Measurements from ENCODE around the gene VASH1.

The VASH1 gene

DNA sequence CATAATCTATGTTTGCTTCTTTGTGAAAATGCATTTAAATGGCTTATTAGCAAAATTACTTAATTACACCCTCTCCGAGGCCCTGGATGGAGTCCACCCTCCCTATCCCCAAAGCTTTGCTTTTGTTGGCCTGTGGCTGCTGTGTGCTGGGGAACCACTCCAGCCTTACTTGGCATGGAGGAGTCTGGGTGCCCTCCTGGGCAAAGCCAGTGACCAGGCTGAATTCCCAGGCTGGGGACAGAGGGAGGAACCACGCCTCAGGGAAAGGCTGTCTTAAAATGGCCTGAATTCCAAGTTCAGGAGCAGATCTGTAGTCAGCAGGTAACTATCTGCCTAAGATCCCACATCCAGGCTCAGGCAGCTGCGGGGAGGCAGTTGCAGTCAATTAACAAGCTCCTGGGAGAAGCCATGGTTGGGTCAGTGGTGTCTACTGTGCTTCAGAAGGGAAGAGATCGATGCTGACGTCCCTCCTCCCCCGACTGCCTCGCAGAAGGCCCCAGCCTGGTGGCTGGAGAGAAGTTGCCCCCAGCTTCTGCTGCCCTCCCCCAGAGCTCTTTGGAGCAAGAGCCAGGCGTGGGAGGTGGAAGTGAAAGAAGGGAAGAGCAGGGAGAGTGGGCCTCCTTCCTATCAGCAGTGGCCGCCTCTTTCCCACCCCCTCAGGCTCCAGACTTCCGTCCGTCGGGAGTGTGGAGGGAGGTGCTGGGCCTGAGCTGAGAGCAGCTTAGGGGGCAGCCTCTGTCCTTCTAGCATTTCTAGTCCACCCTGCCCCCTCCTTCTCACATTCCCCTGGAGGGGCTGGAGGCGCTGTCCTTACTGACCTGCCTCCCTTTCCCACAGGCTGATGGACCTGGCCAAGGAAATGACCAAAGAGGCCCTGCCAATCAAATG is 11.3 kb downstream of the VASH1 start:
- DNase-seq (ENCODE audit: low read depth) = peak; percentile 65

DNA sequence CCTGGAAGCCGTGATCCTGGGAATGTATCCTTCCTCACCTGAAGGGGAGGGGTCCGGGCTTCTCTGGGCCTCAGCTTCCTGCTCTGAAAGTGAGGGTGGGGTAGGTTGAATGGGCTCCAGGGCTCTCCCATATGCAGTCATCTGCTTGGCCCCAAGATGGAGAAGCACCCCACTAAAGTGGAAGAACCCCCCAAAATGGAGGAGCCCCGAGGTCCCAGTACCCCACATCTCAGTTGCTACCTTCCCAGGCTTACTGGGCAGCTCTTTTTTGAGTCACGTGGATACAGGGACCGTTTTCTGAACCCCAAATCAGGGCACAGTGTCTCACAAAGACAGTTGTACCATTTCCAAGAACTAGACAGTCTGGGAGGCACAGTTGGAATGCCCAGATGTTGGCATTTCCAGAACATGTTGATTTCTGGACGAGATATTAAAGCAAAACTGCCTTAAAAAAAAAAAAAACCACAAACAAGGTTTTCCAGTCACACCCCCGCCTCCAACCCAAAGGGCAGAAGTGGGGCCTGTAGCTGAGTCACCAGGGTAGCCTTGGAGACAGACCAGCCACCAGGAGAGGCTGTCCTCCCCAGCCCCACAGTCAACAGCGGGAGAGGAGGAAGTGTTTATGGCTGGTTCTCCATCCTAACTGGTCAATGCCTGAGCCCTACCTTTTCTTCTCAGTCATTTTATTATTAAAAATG is 12.1 kb downstream of the VASH1 start:
- peak; percentile 91 for DNase-seq (ENCODE audit: low read depth)

- no peak for DNase-seq (ENCODE audit: low read depth)
Observed at GRCh38 chr14:76773956-76774820, 12.9 kb downstream of the VASH1 start.

GRCh38 chr14:76774821-76775694 is 13.8 kb downstream of the VASH1 start:
- DNase-seq (ENCODE audit: low read depth) = no peak

- DNase-seq (ENCODE audit: low read depth) = no peak
Observed at GRCh38 chr14:76775695-76776427, 14.6 kb downstream of the VASH1 start.

DNA sequence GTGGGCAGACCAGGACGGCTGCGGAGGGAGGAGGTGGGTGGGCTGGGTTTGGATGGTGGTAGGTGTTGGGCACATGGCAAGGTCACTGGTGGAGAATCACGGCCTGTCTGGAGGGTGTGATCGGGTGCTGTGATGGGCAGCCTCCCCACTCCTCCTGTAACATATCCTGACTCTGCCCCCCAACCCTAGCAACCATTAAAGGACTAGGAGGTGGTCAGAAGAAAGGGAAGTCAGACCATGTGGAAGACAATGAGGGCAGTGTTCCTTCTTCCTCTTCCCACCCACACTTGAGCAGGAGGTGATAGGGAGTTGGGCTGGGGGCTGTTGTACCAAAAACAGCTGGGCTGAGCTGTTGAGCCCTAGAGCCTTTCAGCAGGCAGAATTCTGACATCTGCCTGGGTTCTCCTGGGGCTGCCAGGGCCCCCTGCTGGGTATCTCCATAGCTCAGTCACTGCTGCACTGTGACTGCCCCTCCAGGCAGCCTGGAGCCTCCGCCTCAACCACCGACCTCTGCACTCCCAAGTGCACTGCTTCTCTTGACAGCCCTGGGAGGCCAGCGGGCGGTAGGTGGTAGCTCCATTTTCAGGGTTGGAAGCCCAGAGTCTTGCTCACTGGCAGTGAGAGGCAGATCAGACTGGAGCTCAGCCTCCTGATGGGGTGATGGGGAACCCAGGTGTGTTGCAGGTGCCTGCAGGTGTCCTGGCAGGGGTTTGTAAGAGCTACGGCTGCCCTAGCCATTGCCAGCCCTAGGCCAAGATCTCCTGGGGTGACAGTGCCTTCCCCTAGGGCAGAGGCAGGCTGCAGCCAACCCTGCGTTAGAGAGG is 15.4 kb downstream of the VASH1 start:
- DNase-seq (ENCODE audit: low read depth) = no peak

- no peak for DNase-seq (ENCODE audit: low read depth)
Observed at GRCh38 chr14:76777721-76778120, 16.5 kb downstream of the VASH1 start.

- no peak for DNase-seq (ENCODE audit: low read depth)
Observed at GRCh38 chr14:76778546-76779215, 17.4 kb downstream of the VASH1 start.

GRCh38 chr14:76779221-76780057 is 18.2 kb downstream of the VASH1 start:
- no peak for DNase-seq (ENCODE audit: low read depth)

DNA sequence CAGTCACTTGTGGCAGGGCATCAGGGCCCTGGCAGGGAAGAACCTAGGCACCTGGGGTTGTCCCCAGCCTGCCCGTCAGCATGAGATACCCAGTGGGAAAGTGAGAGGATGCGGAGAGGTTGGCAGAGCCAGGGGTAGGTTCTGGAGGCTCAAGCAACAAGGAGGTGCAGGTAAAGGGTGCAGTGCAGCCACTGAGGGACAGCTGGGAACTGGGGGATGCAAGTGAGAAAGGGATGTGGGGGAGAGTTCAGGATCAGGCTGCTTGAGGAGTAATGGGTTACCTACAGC is 18.7 kb downstream of the VASH1 start:
- no peak for DNase-seq (ENCODE audit: low read depth)

- DNase-seq (ENCODE audit: low read depth) = no peak
Observed at GRCh38 chr14:76780360-76780759, 19.1 kb downstream of the VASH1 start.

DNA sequence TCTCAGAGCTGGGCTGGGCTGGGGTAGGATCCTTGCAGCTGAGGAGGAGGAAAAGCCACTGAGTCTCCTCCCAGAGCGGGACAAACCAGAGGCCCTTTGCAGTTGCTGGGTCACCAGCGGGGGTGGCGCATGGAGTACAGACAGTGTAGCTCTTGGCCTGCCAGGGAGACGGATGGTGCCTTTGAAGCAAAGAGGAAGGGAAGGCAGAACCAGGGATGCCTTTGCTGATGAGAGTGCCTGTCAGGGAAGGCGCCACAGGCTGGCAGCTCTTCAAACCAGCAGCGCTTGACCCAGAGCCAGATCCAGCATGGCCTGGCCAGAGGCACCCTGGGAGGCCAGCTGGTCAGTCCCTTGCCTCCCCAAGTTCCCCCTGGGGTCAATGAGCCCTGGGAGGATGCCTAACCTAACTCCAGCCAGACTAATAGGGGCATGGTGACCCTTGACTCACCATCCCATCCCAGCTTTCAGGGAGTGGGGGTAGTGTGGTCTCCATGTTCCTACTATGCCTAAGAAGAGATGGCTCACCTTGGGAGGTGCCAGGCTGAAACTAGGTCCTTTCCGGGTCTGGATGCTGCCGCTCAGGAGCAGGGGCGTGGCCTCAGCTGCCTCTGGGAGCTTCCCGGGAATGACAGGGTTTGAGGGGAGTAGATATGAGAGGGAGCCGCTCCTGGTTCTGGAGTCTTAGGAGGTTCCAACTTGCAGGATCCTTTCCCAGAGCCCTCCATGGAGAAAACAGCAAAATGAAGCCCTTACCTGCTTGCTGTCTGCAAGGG is 19.8 kb downstream of the VASH1 start:
- no peak for DNase-seq (ENCODE audit: low read depth)

DNA sequence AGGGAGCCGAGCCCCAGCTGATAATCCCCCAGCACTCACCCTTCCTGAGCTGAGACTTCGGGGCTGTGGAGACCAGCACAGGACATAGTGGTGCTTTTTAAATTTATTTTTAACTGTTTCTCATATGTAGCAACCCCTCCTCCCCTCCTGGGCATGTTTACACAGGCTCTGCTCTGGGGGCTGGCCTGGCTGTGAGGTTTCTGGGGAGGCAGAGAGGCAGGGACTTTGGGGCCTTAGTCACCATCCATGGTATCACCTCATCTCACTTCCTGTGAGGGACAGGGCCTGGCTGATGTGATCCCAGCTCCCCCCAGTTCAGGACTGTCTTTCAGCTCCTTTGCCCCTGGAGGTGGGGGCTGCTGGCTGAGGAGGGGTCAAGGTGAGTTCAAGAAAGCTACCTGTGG is 20.4 kb downstream of the VASH1 start:
- no peak for DNase-seq (ENCODE audit: low read depth)

GRCh38 chr14:76782115-76782884 is 21.0 kb downstream of the VASH1 start:
- DNase-seq (ENCODE audit: low read depth) = no peak

- DNase-seq (ENCODE audit: low read depth) = no peak
Observed at GRCh38 chr14:76782885-76783566, 21.8 kb downstream of the VASH1 start.

DNA sequence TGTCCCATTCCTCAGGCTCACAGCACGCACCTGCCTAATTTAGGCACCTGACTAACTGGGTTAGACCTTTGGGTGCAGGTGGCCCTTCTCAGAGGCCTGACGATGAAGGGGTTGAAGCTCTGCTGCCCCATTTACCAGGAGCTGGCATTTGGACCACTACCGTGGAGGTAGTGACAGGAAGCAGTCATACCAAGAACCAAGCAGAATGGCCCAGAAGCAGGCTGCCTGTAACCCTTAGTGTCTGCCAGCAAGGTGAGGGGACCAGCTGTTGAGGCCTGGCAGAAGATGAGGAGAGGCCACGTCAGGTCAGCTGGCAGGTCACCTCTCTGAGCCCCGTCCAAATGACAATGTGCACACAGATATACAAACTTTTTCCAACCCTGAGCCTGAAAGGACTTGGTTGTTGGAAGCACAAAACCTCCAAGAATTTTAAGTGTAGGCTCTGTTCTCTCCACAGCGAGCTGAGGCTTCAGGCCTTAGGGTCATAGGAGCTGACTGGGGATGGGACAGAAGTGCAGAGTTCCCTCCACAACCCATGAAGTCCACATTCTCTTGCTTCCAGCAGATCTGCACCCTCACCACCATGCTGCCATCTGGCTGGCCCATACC is 23.1 kb downstream of the VASH1 start:
- no peak for DNase-seq (ENCODE audit: low read depth)

Data from iris pigment epithelial cell (primary cell).